GM12878 (cell line): ENCODE measurements around the gene NPTX1.

Experiments used
- BHLHE40 ChIP-seq, 2 experiments: fragments of 450-650 bp in 1 of 2; IDR thresholded peaks; 2 replicates each; pipeline ENCODE4 v1.6.1; 2011 to 2017; ENCODE audit warnings: low read depth in 2 of 2, borderline replicate concordance in 1 of 2, improper control_type of control experiment in 1 of 2, low read length in 1 of 2, mild to moderate bottlenecking in 1 of 2
- BRCA1 ChIP-seq: IDR thresholded peaks from 2 replicates; pipeline ENCODE4 v1.6.1; 2011; ENCODE audit warnings: low read depth, low read length, improper control_type of control experiment
- CEBPB ChIP-seq, 2 experiments: fragments of 150-350 bp in 1 of 2; IDR thresholded peaks; 2 replicates each; pipeline ENCODE4 v1.6.1; 2012 to 2014; ENCODE audit warnings: low read depth in 2 of 2, low read length in 2 of 2, borderline replicate concordance in 1 of 2, inconsistent platforms in 1 of 2
- CTCF ChIP-seq, 3 experiments: IDR thresholded peaks in 2 of 3; conservative IDR thresholded peaks in 1 of 3; 2 replicates each; pipeline ENCODE4 v1.5.1; 2011; ENCODE audit warnings: low read depth in 3 of 3, low read length in 3 of 3, mild to moderate bottlenecking in 3 of 3, control low read depth in 2 of 3, moderate library complexity in 2 of 3, inconsistent platforms in 1 of 3, mixed read lengths in 1 of 3; ENCODE audit not compliant: control insufficient read depth in 2 of 3, insufficient read depth in 1 of 3; ENCODE audit errors: extremely low read depth in 1 of 3
- GATAD2B ChIP-seq: fragments of 450-650 bp; conservative IDR thresholded peaks from 2 replicates; pipeline ENCODE4 v1.6.1; 2017; ENCODE audit warnings: low read depth, mild to moderate bottlenecking, moderate library complexity
- IKZF1 ChIP-seq: fragments of 450-650 bp; conservative IDR thresholded peaks from 2 replicates; pipeline ENCODE4 v1.6.1; 2017; ENCODE audit warnings: antibody characterized with exemption, mild to moderate bottlenecking
- POLR2A ChIP-seq: IDR thresholded peaks from 2 replicates; pipeline ENCODE4 v1.6.1; 2011; ENCODE audit warnings: low read depth, mild to moderate bottlenecking, low read length
- RAD21 ChIP-seq: IDR thresholded peaks from 2 replicates; pipeline ENCODE4 v1.6.1; 2011; ENCODE audit warnings: mild to moderate bottlenecking, low read depth, low read length, moderate library complexity; ENCODE audit not compliant: insufficient read depth
- RELA ChIP-seq: fragments of 450-650 bp; IDR thresholded peaks from 2 replicates; pipeline ENCODE4 v1.8.0; 2014; ENCODE audit warnings: borderline replicate concordance; ENCODE audit not compliant: partially characterized antibody
- SMC3 ChIP-seq: IDR thresholded peaks from 2 replicates; pipeline ENCODE4 v1.6.1; 2011; ENCODE audit warnings: low read length, improper control_type of control experiment, borderline replicate concordance
- ZBTB40 ChIP-seq: fragments of 450-650 bp; IDR thresholded peaks from 2 replicates; pipeline ENCODE4 v1.6.1; 2016; ENCODE audit warnings: mild to moderate bottlenecking, moderate library complexity, borderline replicate concordance
- ZNF687 ChIP-seq: fragments of 450-650 bp; IDR thresholded peaks from 2 replicates; pipeline ENCODE4 v1.6.1; 2017; ENCODE audit warnings: mild to moderate bottlenecking, moderate library complexity
- TF ChIP-seq, protein P1 (sequence below): fragments of 450-650 bp; IDR thresholded peaks from 2 replicates; pipeline ENCODE4 v1.6.1; 2017; ENCODE audit warnings: mild to moderate bottlenecking, low read depth, inconsistent platforms; ENCODE audit not compliant: poor library complexity, severe bottlenecking

DNA sequence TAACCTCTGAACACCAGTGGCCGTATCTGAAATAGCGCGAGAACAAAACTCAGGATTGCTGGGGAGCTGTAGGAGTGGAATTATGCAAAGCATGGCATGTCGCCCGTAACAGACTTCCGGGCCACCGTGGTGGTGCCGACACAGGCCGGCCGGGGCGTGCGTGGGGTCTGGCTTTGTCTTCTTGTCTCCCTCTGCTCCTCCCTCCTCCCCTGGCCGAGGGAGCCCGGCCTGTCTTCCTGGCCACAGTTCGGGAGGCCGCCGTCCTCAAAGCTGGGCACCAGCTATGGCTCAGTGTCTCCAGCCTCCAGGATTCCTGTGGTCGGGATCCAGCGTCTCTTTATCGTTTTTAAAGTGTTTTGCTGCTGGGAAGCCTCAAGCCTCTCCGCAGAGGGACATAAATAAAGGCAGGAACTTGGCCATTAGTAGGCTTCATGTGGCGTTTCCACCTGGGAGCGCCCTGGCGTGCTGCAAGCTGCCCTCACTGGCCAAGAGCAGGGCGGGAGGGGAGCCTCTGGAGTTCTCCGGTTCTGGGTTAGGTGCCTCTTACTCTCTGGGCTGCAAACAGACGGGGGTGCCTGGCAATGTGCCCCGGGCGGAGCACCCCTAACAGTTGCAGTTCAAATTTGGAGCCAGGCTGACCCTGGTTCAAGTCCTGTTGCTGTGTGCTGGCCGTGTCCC, 22.0 kb upstream of the NPTX1 start:
- TF ChIP-seq BRCA1 (no peak), CTCF (IDR thresholded peaks at IDR 0.05 in 2 of 3, conservative IDR thresholded peaks at IDR 0.05 in 1 of 3; ENCODE audit: control insufficient read depth in 2 of 3, extremely low read depth in 1 of 3, insufficient read depth in 1 of 3, low read depth in 3 of 3, low read length in 3 of 3) (no peak), GATAD2B (no peak), RAD21 (no peak), SMC3 (no peak), IKZF1 (no peak), ZBTB40 (no peak), POLR2A (no peak), BHLHE40 (IDR thresholded peaks at IDR 0.05; ENCODE audit: borderline replicate concordance in 1 of 2, low read depth in 2 of 2, low read length in 1 of 2) (no peak), RELA (no peak), ZNF687 (no peak), CEBPB (IDR thresholded peaks at IDR 0.05; ENCODE audit: borderline replicate concordance in 1 of 2, low read depth in 2 of 2, low read length in 2 of 2) (no peak)
- TF ChIP-seq, protein P1, sequence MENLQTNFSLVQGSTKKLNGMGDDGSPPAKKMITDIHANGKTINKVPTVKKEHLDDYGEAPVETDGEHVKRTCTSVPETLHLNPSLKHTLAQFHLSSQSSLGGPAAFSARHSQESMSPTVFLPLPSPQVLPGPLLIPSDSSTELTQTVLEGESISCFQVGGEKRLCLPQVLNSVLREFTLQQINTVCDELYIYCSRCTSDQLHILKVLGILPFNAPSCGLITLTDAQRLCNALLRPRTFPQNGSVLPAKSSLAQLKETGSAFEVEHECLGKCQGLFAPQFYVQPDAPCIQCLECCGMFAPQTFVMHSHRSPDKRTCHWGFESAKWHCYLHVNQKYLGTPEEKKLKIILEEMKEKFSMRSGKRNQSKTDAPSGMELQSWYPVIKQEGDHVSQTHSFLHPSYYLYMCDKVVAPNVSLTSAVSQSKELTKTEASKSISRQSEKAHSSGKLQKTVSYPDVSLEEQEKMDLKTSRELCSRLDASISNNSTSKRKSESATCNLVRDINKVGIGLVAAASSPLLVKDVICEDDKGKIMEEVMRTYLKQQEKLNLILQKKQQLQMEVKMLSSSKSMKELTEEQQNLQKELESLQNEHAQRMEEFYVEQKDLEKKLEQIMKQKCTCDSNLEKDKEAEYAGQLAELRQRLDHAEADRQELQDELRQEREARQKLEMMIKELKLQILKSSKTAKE = no peak
